NCI-H82 treated with DMSO at 0.1 percent for 48 hours (cell line): ENCODE measurements around the gene TPSG1.
"Not testable (repeated sequence)": the region's sequence is repeated elsewhere in the genome, so short reads cannot be mapped to it uniquely, and the experiment has no call there.

Experiments
- DNase-seq: peaks from one replicate; lab custom pipeline; 2025; ENCODE audit not compliant: unreplicated experiment; lab: John Stamatoyannopoulos, UW

The TPSG1 gene

DNA sequence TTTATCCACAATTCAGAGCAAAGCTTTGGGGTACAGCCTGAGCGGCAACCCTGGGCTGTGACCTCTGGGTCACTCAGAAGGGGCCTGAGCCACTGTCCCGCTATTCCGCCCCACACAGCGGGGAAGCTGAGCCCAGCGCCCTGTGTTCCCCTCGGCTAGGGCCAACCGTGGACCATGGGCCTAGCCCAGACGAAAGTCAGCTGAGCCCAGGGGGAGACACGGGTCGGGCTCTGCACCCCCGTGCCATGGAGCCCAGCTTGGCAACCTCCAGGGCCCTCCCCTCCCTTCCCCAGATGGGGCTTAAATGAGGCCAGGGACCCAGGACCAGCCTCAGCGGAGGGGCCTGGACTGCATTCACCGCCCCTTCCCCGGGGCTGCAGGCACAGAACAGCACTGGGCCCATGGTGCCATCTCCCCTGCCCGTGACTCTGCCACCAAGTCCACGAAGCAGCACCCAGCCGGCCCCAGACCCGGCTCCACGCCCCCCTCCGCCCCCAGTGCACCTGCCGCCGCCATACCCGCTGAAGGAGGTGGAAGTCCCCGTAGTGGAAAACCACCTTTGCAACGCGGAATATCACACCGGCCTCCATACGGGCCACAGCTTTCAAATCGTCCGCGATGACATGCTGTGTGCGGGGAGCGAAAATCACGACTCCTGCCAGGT lies 32.6 kb upstream of the TPSG1 start:
- DNase-seq: no peak

DNA sequence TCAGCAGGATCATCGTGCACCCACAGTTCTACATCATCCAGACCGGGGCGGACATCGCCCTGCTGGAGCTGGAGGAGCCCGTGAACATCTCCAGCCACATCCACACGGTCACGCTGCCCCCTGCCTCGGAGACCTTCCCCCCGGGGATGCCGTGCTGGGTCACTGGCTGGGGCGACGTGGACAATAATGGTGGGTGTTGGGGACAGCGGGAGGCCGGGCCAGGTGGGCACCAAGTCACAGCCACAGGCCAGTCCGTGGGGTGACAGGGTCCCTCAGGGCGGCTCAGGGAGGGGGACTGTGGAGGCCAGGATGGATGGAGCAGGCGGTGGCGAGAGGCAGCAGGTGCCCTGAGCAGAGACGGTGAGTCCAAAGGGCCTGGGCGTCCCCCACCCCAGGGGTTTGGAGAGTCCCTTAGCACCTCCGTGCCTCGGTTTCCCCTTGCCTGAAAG lies 31.8 kb upstream of the TPSG1 start:
- DNase-seq: no peak

GRCh38 chr16:1256296-1256873 lies 31.3 kb upstream of the TPSG1 start:
- DNase-seq: not testable (repeated sequence)

GRCh38 chr16:1255276-1256122 lies 30.4 kb upstream of the TPSG1 start, which contains the start of gene TPSD1:
Gene TPSD1, plus strand, starts transcription at chr16:1256069. Its CDS starts 212 bp downstream, at chr16:1256281.
- not testable (repeated sequence) for DNase-seq

DNA sequence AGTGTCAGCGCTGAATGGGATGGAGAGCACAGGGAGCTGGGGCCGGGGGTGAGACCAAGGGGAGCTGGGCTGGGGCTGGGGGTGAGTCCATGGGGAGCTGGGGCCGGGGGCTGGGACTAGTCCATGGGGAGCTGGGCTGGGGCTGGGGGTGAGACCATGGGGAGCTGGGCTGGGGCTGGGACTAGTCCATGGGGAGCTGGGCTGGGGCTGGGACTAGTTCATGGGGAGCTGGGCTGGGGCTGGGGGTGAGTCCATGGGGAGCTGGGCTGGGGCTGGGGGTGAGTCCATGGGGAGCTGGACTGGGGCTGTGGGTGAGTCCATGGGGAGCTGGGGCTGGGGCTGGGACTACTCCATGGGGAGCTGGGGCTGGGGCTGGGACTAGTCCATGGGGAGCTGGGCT lies 29.8 kb upstream of the TPSG1 start:
- not testable (repeated sequence) for DNase-seq

DNA sequence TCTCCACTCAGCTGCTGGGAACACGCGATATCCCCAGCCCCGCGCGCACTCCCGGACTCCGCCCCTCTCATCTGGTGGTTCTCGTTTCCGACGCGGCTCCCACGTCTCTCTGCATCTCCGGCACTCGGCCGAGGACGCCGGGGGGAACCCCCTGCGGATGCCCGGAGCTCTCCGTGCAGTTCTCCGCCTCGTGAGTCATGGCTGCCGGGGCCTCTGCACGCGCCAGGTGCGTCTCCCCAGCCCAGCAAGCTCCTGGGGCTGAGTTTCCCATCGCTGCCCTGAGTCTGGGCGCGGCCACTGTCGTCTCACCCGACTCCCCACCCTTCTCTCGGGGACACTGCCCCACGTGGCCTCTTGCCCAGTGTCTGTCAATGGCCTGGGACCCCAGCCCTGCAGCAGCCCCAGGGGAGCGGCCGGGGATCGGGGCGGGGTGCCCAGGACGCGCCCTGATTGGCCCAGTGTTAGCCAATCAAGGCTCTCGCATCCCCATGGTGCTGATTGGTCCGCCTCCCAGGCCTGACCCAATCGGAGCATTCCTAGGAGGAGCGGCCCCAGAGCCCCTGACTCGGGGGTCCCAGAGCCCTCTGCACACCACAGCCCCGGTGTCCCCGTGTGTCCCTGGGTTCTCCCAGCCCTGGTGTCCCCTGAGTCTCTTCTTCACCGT lies 28.8 kb upstream of the TPSG1 start:
- not testable (repeated sequence) for DNase-seq

GRCh38 chr16:1249031-1249755 lies 24.1 kb upstream of the TPSG1 start:
- DNase-seq: not testable (repeated sequence)

DNA sequence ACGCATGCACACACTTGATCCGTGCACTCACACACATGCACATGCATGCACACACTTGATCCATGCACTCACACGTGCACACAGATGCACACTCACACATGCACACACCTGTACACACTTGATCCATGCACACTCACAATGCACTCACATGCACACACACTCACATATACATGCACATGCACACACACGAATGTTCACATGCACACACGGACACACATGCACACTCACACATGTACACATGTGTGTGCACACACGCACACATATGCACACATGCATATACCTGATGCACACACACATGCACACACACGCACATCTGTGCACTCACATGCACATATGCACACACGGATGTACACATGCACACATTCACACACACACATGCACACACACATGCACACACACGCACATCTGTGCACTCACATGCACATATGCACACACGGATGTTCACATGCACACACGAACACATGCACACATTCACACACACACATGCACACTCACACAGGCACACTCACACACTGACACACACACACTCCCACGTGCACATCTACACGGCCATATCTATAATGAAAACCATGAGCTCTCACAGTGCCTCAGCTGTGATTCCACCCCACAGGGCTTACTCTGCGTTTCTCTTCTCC lies 23.0 kb upstream of the TPSG1 start:
- not testable (repeated sequence) for DNase-seq

- no peak for DNase-seq
Measured at GRCh38 chr16:1245452-1246020, 20.5 kb upstream of the TPSG1 start.

GRCh38 chr16:1244881-1245280 lies 19.8 kb upstream of the TPSG1 start:
- no peak for DNase-seq

GRCh38 chr16:1243907-1244850 lies 19.1 kb upstream of the TPSG1 start:
- DNase-seq: not testable (repeated sequence)

DNA sequence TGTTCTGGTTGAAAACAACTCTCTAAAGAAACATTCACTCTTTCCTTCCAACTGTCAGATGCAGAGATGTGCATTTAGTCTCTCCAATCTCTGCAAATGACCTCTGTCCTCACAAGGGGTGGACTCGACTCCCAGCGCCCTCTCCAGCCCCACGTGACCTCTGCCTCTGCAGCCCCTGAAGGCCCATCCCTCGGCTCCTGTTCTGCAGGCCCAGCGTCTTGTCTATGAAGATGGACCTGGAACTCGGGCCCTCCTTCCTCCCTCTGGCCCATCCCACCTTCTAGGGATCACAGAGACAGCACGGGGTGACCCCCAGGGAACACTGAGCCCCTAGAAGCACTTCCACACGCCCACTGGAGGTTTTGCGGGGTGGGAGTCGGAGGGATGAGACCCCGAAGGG lies 18.3 kb upstream of the TPSG1 start:
- not testable (repeated sequence) for DNase-seq

DNA sequence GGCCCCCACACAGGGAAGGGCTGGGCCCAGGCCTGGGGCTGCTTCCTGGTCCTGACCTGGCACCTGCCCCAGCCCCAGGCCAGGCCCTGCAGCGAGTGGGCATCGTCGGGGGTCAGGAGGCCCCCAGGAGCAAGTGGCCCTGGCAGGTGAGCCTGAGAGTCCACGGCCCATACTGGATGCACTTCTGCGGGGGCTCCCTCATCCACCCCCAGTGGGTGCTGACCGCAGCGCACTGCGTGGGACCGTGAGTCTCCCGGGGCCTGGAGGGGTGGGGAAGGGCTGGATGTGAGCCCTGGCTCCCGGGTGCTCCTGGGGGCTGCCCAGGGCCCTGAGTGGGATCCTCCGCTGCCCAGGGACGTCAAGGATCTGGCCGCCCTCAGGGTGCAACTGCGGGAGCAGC lies 16.0 kb upstream of the TPSG1 start:
- DNase-seq: not testable (repeated sequence)

DNA sequence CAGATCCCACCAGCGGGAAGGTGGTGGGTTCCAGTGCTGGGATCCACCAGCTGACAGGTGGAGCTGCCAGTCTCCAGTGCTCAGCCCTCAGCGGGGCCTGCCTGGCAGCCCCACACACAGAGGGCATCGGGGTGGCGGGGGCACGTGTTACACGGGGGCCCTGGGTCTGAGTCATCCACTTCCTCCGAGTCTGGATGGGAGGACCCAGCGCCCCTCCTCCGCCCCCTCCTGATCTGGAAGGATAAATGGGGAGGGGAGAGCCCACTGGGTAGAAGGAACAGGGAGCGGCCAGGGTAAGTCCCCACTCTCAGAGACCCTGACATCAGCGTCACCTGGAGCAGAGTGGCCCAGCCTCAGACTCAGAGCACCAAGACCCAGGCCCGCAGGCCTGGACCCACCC lies 15.4 kb upstream of the TPSG1 start, which contains the start of gene TPSAB1:
Gene TPSAB1, plus strand, starts transcription at position 270 of the 400 bp plus-strand sequence. CDS start 234 bp downstream, outside the sequence.
- not testable (repeated sequence) for DNase-seq

DNA sequence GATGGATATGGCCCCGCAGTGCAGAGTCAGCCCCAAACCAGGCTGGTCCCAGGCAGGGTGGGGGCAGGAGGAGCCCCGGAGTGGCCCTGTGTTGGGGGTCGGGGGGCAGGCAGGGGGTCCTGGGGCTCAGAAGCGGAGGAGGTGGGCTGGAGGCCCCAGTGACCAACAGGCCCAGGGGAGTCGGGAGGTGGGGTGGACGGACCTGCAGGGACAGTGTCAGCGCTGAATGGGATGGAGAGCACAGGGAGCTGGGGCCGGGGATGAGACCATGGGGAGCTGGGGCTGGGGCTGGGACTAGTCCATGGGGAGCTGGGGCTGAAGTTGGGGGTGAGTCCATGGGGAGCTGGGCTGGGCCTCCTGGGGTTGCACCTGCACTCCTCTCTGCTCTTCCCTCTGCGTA lies 14.5 kb upstream of the TPSG1 start:
- not testable (repeated sequence) for DNase-seq

GRCh38 chr16:1238909-1239308 lies 13.8 kb upstream of the TPSG1 start:
- DNase-seq: not testable (repeated sequence)

- no peak for DNase-seq
Measured at GRCh38 chr16:1237990-1238389, 12.9 kb upstream of the TPSG1 start.

DNA sequence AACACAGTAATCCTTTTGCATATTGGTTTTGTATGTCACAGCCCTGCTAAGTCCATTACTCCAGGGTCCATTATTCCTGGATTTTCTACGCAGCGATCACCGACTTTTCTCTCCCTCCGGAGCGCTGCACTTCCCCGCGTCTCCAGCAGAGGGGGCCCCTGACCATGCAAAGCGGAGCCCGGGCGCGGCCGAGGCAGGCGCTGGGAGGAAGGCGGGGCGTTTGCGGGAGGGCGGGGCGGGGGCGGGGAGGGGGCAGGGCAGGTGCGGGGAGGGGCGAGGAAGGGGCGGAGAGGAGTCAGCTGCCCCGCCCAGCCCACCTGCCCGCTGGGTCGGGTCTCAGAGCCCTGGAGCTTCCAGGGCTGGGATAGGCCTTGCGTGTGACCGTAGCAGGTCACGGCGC lies 11.6 kb upstream of the TPSG1 start:
- not testable (repeated sequence) for DNase-seq
